Upper lobe of left lung (tissue), 6 donors: Measurements from ENCODE around the gene SERP1. TPM values are rescaled to one million over a fixed set of nuclear protein-coding genes. Genes with fewer than 3 reads are reported as not detected.

Experiments
- ATAC-seq, 2 donors: fragments of 200-7000 bp; cut with Tn5 transposase; one replicate each; pipeline ENCODE4 v1.9.1; 2022; ENCODE audit warnings: mild to moderate bottlenecking in 2 of 2, moderate library complexity in 2 of 2; ENCODE audit not compliant: low FRiP score in 2 of 2
- DNase-seq, 2 donors: peaks; one replicate each; pipeline ENCODE4 v3.0.0-alpha.2; 2019 to 2020
- H3K27ac ChIP-seq, 4 donors: fragments of 200-600 bp; sonication (generic); one replicate each; pipeline ENCODE4 v1.5.1; 2016 to 2019
- H3K27me3 ChIP-seq, 4 donors: fragments of 200-600 bp; sonication (generic); one replicate each; pipeline ENCODE4 v1.5.1; 2017 to 2019
- H3K36me3 ChIP-seq, 4 donors: fragments of 200-600 bp; sonication (generic); one replicate each; pipeline ENCODE4 v1.5.1; 2016 to 2019
- H3K4me1 ChIP-seq, 4 donors: fragments of 200-600 bp; sonication (generic); one replicate each; pipeline ENCODE4 v1.5.1; 2018 to 2019
- H3K4me3 ChIP-seq, 4 donors: fragments of 200-600 bp; sonication (generic); one replicate each; pipeline ENCODE4 v1.5.1; 2017 to 2019; ENCODE audit warnings: mild to moderate bottlenecking in 2 of 4, moderate library complexity in 1 of 4
- H3K9me3 ChIP-seq, 4 donors: fragments of 200-600 bp; sonication (generic); one replicate each; pipeline ENCODE4 v1.5.1; 2018 to 2019
- EP300 ChIP-seq, 4 donors: sonication (generic); formaldehyde crosslinking; IDR thresholded peaks; one replicate each; pipeline ENCODE4 v1.5.1; 2017; ENCODE audit warnings: antibody characterized with exemption in 4 of 4, control low read depth in 2 of 4
- POLR2A ChIP-seq, 4 donors: fragments of 450-650 bp; IDR thresholded peaks; one replicate each; pipeline ENCODE4 v1.5.1; 2016 to 2017; ENCODE audit warnings: antibody characterized with exemption in 4 of 4, mild to moderate bottlenecking in 2 of 4
- POLR2AphosphoS5 ChIP-seq, 2 donors: sonication (generic); formaldehyde crosslinking; IDR thresholded peaks; one replicate each; pipeline ENCODE4 v1.5.1; 2017; ENCODE audit warnings: antibody characterized with exemption in 2 of 2
- WGBS, 2 donors: methylation state at CpG; one replicate each; pipeline ENCODE4 v1.1.5; 2017 to 2018; 5-methylcytosine and 5-hydroxymethylcytosine counted together
- total RNA-seq, 6 donors: library from RNA; depleted of rRNA in 4 of 6; stranded (reverse); fragments of >200 nt in 4 of 6; gene quantifications; one replicate each; pipeline versions ENCODE4 v1.1.0 to v1.2.1, GENCODE V29; 2016 to 2021
- TF ChIP-seq, protein P1 (sequence below), 6 experiments: fragments of 450-650 bp in 4 of 6; fragments of 200-600 bp in 2 of 6; sonication (generic) in 2 of 6; IDR thresholded peaks; one replicate each; pipeline ENCODE4 v1.5.1; 2016 to 2019; ENCODE audit warnings: antibody characterized with exemption in 6 of 6
- donor health status: DM: no; HTN: no; CAD: no; lungs with moderate emphysema.
- donor health status: DM: no; HTN: yes; CAD: no; lungs with severe emphysema.

SERP1 gene
- 100 to 1,000 TPM; 160 to 459 (median 303) TPM for total RNA-seq

DNA sequence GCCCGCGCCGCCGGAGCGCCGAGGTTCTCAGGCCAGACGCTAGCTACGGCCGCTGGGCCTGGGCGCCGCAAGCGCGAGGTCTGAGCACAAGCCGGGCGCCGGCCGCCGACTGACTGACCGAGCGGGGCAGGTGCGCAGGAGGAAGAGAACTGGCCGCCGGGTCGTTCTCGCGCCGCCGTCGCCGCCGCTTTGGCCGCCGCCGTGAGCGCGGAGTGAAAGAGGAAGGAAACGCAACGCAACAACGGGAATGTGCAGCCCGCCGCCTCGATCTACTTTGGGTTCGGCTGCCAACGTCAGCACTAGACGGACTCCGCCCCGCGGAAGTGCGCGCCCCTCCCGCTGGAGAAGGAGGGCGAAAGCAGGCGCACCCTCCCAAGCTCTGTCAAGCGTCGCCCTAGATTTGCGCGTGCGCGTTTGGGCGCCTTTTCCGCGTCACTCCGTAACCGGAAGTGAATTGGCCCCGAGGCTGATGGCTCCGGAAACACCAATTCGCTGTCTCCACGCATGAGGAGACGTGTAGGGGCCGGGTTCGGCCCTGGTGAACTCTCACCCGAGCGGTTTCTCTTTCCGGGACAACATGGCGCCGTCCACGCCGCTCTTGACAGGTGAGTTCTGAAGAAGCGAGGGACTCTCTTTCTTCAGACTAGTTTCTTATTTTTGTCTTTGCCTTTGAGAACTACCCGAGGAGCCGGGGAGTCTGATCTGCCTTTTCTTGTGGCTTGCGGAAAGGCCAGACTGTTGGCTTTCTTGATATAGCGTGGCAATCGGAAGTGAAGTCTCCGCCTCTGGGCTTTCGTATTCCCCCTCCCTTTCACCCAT lies at the start of gene SERP1, which contains the start of gene EIF2A:
Gene SERP1 (minus strand): TSS at position 271 of the 819 bp plus-strand sequence. CDS start 361 bp downstream, outside the sequence.
Gene EIF2A (plus strand): TSS at position 562 of the 819 bp plus-strand sequence. CDS start 16 bp downstream, at position 578.
- H3K4me3 ChIP-seq: peak within 1 kb of the TSS; percentile 58 to 89 (median 71)
- peaks cover 28 to 54% (median 38%) of the 10 kb centered on the region in 4 donors for H3K4me1 ChIP-seq
- WGBS, 2 donors: 0% methylated on average over 15 to 68 of the region's 86 CpGs
- H3K27me3 ChIP-seq: no peaks in the 10 kb centered on the region
- peak; percentile 98 to 99 for ATAC-seq
- peaks cover 0 to 32% (median 4%) of the 10 kb centered on the region in 4 donors for H3K36me3 ChIP-seq
- TF ChIP-seq, protein P1, sequence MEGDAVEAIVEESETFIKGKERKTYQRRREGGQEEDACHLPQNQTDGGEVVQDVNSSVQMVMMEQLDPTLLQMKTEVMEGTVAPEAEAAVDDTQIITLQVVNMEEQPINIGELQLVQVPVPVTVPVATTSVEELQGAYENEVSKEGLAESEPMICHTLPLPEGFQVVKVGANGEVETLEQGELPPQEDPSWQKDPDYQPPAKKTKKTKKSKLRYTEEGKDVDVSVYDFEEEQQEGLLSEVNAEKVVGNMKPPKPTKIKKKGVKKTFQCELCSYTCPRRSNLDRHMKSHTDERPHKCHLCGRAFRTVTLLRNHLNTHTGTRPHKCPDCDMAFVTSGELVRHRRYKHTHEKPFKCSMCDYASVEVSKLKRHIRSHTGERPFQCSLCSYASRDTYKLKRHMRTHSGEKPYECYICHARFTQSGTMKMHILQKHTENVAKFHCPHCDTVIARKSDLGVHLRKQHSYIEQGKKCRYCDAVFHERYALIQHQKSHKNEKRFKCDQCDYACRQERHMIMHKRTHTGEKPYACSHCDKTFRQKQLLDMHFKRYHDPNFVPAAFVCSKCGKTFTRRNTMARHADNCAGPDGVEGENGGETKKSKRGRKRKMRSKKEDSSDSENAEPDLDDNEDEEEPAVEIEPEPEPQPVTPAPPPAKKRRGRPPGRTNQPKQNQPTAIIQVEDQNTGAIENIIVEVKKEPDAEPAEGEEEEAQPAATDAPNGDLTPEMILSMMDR (IDR thresholded peaks at IDR 0.05): peak in 3 of 6 experiments; percentile 30 to 51 (median 32)
- TF ChIP-seq POLR2A (IDR thresholded peaks at IDR 0.05) (peak; percentile 84 to 100 (median 98)), POLR2AphosphoS5 (IDR thresholded peaks at IDR 0.05) (peak; percentile 98 to 99), EP300 (IDR thresholded peaks at IDR 0.05) (peak in 1 of 4 donors; percentile 73)
- H3K9me3 ChIP-seq: no peaks in the 10 kb centered on the region
- peak within 1 kb of the TSS; percentile 98 to 99 (median 99) for H3K27ac ChIP-seq
- peak; percentile 99 to 100 for DNase-seq

DNA sequence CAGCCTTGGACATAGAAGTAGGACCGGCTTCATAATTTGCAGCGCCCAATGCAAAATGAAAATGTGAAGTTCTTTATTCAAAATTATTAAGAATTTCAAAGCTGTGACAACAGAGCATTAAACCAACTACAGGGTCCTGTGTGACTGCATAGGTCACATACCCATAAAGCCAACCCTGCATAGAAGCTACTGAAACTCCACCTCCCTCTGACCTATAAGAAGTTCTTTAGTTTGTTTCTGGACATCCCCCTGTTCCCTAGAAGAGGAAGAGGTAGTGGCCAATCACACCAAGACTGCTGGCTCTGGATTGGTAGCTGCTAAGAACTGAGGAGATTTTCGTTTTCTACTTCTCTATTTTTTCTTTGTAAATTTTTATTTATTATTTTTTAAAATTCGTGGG lies 47.9 kb upstream of the SERP1 start:
- Histone ChIP-seq H3K4me1 (no peaks in the 10 kb centered on the region), H3K27ac (no peak overlapping the region), H3K36me3 (no peaks in the 10 kb centered on the region), H3K9me3 (no peaks in the 10 kb centered on the region), H3K4me3 (no peak overlapping the region), H3K27me3 (no peaks in the 10 kb centered on the region)
- ATAC-seq (no peak), DNase-seq (no peak)
- 79 to 87% methylated on average over 4 of the region's 4 CpGs for WGBS, 2 donors
- TF ChIP-seq, protein P1 (IDR thresholded peaks at IDR 0.05): no peak
- TF ChIP-seq EP300 (IDR thresholded peaks at IDR 0.05) (no peak), POLR2A (IDR thresholded peaks at IDR 0.05) (no peak), POLR2AphosphoS5 (IDR thresholded peaks at IDR 0.05) (no peak)

DNA sequence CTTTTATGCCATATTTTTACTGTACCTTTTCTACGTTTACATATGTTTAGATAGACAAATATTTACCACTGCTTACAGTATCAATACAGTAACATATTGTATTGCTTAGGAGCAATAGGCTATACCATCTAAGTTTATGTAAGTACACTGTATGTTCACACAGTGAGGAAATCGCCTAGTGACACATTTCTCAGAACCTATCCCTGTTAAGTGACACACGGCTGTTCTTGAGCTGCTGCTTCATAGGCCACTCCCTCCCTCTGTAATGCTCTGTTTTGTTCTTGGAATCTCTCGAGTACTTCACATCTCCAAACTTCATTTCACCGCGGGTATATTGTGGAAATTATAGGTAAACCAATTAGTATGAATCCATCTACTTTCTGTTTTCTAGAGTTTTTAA lies 43.5 kb upstream of the SERP1 start:
- no peak for ATAC-seq
- no peak overlapping the region for H3K27ac ChIP-seq
- peaks cover 0 to 7% (median 4%) of the 10 kb centered on the region in 4 donors for H3K4me1 ChIP-seq
- no peaks in the 10 kb centered on the region for H3K9me3 ChIP-seq
- peak in 1 of 2 donors; percentile 42 for DNase-seq
- H3K4me3 ChIP-seq: no peak overlapping the region
- WGBS, 2 donors: 60 to 65% methylated on average over 6 of the region's 6 CpGs
- H3K36me3 ChIP-seq: peaks cover 0 to 11% (median 7%) of the 10 kb centered on the region in 4 donors
- TF ChIP-seq EP300 (IDR thresholded peaks at IDR 0.05): no peak
- TF ChIP-seq, protein P1 (IDR thresholded peaks at IDR 0.05): no peak
- no peak for TF ChIP-seq POLR2A (IDR thresholded peaks at IDR 0.05)
- TF ChIP-seq POLR2AphosphoS5 (IDR thresholded peaks at IDR 0.05): no peak
- H3K27me3 ChIP-seq: no peaks in the 10 kb centered on the region

DNA sequence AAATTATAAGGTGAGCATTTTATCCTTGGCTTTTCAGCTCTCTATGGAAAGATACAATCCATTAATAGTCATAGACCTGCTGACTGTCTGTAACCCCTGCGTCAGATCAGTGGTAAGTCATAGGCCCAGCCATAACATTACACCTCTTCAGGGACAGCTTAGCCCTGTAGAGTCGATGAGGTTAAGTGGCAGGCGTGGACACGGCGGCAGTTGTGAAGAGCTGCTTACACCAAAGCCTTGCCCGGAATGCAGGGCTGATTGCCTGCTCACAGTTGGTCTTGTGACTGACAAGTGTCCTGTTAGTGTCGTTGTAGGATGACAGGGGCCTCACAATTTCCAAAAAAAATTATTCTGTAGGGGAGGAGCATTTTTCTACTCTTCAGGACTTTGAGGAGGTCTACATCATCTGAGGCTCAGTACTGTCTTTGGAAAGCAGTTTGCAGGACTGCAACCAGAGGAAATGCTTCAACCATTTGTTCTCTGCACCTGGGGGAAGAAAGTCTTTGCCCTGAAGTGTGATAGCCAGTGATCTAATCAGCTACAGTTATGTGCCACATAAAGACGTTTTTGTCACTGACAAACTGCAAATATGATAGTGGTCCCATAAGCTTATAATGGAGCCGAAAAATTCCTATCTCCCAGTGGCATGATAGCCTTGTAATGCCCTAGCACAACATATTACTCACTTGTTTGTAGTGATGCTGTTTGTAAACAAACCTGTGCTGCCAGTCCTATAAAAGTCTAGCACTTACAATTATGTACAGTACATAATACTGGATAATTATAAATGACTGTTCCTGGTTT lies 41.9 kb upstream of the SERP1 start:
- peak; percentile 49 to 82 for ATAC-seq
- H3K27ac ChIP-seq: peak overlapping the region in 1 of 4 donors; percentile 35

More for the DNA sequence above, 41.9 kb upstream of the SERP1 start:
- H3K9me3 ChIP-seq: no peaks in the 10 kb centered on the region
- peak in 1 of 2 donors; percentile 79 for DNase-seq
- no peak overlapping the region for H3K4me3 ChIP-seq
- WGBS, 2 donors: 56 to 70% methylated on average over 9 of the region's 9 CpGs
- TF ChIP-seq, protein P1 (IDR thresholded peaks at IDR 0.05): no peak
- TF ChIP-seq POLR2AphosphoS5 (IDR thresholded peaks at IDR 0.05): peak in 1 of 2 donors; percentile 15
- no peak for TF ChIP-seq POLR2A (IDR thresholded peaks at IDR 0.05)
- TF ChIP-seq EP300 (IDR thresholded peaks at IDR 0.05): peak in 1 of 4 donors; percentile 39
- H3K36me3 ChIP-seq: peaks cover 4 to 26% (median 14%) of the 10 kb centered on the region in 4 donors
- no peaks in the 10 kb centered on the region for H3K27me3 ChIP-seq
- H3K4me1 ChIP-seq: peaks cover 0 to 7% (median 4%) of the 10 kb centered on the region in 4 donors
